ENCODE results near the gene PKNOX2.
"Not testable (repeated sequence)": the region's sequence is repeated elsewhere in the genome, so short reads cannot be mapped to it uniquely, and the experiment has no call there.

Gene PKNOX2

DNA sequence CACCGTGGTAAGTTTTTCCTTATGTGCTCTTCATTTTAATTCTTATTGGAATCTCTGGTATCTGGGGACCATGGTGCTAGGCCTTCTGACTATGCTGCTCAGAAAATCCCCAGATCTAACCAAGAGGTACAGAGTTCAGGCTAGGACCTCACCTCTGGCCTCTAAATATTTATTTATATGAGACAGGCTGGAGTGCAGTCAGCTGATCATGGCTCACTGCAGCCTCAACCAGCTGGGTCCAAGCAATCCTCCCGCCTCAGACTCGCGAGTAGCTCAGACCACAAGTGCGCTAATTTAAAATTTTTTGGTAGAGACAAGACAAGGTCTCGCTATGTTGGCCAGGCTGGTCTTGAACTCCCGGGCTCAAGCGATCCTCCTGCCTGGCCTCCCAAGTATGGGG is 38.4 kb downstream of the PKNOX2 start:
- no peak for DNase-seq (ENCODE audit: low read depth)

GRCh38 chr11:125207866-125208425 is 43.4 kb downstream of the PKNOX2 start:
- DNase-seq (ENCODE audit: low read depth): peak; percentile 25

DNA sequence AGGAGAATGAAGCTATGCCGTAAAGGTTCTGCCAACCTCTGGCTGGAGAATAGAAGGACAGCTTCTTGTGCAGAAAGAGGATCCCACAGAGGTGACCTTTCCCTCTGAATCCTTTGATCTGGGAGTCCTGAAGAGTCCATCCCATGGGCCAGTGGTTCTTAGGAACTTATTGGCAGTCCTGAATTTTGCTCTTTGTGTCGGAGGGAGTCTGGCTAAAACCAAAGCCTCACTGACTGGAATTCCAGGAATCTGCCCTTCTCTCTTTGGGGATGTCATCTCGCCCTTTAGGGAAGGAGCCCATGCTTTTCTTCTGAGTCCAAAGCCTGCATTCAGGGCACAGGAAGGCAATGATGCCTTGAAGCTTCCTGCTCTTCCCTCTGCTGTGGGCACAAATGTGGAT is 45.5 kb downstream of the PKNOX2 start:
- no peak for DNase-seq (ENCODE audit: low read depth)

DNA sequence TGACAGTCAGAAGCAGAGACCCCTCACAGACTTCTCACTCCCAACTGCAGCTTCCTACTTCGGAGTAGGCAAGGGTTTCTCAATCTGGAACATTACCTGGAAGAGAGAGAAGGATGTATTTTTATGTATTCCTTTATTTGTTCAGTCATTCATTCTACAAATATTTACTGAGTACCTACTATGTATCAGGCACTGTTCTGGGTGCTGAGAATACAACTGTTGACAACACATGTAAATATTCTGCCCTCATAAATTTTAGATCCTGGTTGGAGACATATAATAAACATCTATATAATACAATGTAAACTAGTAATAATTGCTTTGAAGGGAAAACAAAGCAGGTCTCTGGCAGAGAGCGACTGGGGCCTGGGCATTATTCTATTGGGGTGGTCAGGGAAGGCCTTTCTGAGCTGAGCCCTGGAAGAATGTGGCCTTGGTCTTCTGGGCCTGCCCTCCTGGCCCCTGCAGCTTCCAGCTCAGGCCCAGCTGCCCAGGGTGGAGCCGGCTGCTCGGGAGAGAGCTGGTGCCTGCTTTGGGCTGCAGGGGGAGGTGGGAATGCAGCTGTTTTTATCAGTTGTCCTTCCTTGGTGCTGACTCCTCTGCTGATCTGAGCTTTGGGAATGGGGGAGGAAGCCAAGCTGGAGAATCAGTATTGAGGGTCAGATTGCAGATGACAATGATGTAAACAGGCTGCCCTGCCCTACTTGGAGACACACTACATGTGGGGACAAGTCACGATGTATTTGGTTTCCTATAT is 46.8 kb downstream of the PKNOX2 start:
- no peak for DNase-seq (ENCODE audit: low read depth)

DNA sequence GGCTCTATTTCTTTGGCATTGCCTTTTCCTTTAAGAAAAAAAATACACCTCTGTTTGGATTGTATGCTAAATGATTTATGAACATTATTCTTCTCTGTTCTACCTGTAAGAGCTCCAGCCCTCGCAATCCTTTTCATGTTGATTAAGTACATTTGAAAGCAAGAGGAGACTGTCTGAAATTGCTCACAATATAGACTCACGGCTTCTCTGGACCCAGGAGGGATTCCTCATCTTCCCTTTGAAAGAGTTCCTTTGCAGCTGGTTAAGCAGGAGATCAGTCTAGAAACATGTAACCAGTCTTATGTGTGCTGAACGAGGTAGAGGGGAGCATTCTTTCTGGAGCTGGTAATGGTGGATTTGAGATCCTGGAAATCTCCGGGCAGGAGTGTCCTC is 47.4 kb downstream of the PKNOX2 start:
- no peak for DNase-seq (ENCODE audit: low read depth)

GRCh38 chr11:125214601-125215565 is 50.3 kb downstream of the PKNOX2 start:
- DNase-seq (ENCODE audit: low read depth): peak; percentile 6

- peak; percentile 37 for DNase-seq (ENCODE audit: low read depth)
Observed at GRCh38 chr11:125215976-125216375, 51.4 kb downstream of the PKNOX2 start.

DNA sequence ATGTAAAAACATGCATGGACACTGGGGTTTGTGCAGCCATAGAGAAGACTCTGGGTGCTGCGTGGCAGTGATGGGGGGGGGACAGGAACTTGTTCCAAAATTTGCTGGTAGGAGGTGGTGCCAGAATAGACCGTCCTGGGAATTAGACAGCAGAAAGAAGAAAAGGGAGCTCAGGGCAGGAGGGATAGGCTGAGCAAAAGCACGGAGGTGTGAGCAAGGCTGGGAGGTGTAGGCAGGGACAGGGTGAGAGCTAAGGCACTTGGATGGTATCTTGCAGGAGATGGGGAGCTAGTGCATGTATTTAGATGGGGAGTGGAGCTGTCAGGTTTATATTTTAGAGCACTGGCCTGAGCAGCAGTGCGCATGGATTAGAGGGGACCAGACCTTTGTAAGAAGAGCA is 53.8 kb downstream of the PKNOX2 start:
- no peak for DNase-seq (ENCODE audit: low read depth)

DNA sequence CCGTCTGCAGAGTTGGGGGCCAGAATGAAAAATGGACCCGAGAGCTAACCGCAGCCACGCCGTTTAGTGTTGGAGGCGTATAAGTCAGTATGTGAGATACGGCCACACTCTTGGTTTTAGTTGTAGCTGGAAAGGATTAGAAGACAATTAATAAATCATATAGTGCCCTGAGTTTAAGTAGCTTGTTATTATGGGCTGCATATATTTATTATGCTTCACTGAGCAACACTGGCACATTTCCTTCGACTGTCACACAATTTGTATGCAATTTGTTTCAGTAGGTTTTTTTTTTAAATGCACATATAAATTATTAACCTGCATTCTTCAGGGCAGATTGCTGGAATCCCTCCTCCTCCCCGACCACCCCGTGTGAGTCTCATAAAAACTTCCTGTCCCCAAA is 56.9 kb downstream of the PKNOX2 start:
- DNase-seq (ENCODE audit: low read depth): no peak

DNA sequence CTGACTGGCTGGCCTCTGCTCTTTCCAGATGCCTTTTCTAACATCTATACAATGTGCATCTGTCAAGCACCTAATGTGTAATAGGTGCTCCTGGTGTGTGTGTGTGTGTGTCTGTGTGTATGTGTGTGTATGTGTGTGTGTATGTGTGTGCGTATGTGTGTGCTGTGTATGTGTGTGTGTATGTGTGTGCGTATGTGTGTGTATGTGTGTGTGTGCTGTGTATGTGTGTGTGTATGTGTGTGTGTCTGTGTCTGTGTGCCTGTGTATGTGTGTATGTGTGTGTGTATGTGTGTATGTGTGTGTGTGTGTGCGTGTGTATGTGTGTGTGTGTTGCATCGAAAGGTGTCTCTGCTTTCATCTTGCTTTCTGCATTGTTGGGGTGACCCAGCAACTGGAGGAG is 57.9 kb downstream of the PKNOX2 start:
- no peak for DNase-seq (ENCODE audit: low read depth)

DNA sequence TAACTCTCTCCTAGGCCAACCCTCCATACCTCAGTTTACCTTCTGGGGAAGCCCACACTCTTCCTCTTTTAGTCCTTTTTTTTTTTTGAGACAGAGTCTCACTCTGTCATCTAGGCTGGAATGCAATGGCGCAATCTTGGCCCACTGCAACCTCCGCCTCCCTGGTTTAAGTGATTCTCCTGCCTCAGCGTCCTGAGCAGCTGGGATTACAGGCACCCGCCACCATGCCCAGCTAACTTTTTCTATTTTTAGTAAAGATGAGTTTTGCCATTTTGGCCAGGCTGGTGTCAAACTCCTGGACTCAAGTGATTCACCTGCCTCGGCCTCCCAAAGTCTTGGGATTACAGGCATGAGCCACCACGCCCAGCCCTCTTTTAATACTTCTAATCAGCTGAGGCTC is 58.6 kb downstream of the PKNOX2 start:
- not testable (repeated sequence) for DNase-seq (ENCODE audit: low read depth)

GRCh38 chr11:125223901-125224361 is 59.4 kb downstream of the PKNOX2 start:
- DNase-seq (ENCODE audit: low read depth): no peak

- peak; percentile 45 for DNase-seq (ENCODE audit: low read depth)
Observed at GRCh38 chr11:125224391-125225021, 60.0 kb downstream of the PKNOX2 start.

DNA sequence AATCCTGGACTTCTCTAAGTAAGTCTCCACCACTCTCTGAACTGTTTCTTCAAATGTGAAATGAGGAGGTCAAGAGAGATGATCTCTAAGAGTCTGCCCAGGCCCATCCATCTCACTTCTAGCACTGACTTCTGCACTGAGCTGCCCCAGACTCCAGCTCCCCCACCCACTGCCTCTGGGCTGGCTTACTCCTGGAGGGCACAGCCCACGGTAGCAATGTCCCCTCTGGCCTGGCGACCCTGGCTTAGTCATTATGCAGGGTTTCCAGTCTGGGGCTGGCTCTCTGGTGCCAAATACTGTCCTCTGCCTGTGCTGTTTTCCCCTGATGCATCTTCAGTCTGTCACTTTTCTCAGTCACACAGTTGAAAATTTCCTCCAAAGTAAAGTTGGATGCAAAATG is 60.9 kb downstream of the PKNOX2 start:
- no peak for DNase-seq (ENCODE audit: low read depth)

DNA sequence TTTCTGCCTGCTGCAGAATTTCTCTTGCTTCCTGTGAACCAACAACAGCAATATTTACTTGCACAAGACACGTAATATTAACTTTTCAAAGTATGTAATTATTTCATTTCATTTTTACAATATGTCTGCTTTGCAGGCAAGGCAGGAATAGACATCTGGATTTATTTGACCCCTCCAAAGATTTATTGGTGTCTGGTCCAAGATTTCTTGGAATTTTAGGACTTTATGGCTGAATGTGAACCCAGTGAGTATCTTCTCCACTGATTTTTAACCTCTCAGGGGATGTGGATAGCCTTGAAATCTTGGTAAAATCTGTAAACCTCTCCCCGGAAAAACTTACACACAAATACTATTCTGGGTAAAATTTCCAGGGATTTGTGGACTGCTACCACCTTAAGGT is 61.5 kb downstream of the PKNOX2 start:
- no peak for DNase-seq (ENCODE audit: low read depth)

DNA sequence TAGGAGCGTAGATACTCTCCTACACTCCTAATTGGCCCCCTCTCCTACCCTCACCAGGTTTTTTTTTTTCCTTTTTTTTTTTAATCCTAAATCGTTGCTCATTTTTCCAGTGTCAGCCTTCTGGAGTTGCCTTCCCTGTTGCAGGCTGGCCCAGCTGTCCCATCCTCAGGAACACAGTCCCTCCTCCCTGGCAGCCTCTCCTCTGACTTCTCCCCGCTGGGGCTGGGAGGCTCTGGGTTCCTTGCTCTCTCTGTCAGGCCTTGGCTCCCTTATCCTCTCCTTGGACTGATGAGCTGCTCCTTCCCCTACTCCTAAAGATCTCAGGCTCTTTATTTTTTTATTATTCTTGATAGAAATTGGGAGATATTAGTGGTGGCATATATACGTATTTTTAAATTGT is 62.2 kb downstream of the PKNOX2 start:
- no peak for DNase-seq (ENCODE audit: low read depth)

DNA sequence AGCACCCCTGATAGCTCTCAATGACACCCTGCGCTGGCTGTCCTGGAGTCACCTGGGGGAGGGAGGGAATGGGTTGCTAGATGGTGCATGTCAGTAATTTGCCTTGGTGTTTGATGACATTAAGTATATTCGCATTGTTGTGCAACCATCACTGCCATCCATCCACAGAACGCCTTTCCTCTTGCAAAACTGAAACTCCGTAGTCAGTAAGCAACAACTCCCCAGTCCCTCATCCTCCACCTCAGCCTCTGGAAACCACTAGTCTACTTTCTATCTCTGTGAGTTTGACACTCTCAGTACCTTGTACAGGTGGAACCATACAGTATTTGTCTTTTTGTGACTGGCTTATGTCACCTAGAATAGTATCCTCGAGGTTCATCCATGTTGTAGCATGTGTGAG is 62.6 kb downstream of the PKNOX2 start:
- DNase-seq (ENCODE audit: low read depth): no peak

- DNase-seq (ENCODE audit: low read depth): no peak
Observed at GRCh38 chr11:125228445-125228844, 63.9 kb downstream of the PKNOX2 start.

- no peak for DNase-seq (ENCODE audit: low read depth)
Observed at GRCh38 chr11:125228993-125229392, 64.4 kb downstream of the PKNOX2 start.

DNA sequence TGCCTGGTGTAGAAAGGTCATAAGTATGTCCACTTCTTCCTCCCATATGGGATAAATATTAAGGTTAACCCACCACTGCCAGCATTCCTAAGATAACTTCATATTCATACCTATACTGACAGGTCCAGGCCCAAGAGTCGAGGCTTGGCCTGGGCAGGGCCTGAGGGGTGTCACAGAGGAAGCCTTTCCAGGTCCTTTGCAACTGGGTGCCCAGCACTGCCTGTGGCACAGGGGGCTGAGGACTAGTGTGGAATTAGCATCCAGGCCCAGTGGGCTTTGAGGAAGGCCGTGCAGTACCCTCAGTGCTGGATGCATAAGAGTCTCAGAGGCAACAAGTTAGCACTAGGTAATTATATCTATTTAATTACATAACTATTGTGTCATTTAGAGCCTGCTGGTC is 65.4 kb downstream of the PKNOX2 start:
- DNase-seq (ENCODE audit: low read depth): no peak

DNA sequence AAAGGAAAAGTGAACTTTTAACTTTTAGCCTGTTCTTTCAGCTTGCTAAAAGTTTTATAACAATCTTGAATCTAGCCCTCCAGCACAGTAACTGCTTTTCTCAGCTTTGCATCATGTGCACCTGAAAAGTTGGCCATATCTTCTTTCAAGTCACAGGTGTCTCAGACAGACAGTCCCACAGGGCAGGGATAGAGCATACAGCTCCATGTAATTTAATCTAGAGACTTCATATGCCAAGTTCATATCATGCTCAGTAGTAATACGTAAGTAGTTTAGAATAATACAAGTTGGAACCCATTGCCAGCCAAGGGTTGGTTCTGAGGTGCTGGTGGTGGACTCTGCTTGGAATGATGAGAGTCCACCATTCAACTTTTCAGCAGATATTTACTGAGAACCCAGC is 68.6 kb downstream of the PKNOX2 start:
- no peak for DNase-seq (ENCODE audit: low read depth)

- no peak for DNase-seq (ENCODE audit: low read depth)
Observed at GRCh38 chr11:125233736-125234275, 69.3 kb downstream of the PKNOX2 start.
